ENCODE measurements around the gene TRIM66. TPM values are rescaled to one million over a fixed set of nuclear protein-coding genes. Genes with fewer than 3 reads are reported as not detected.

Gene TRIM66
- total and polyA plus RNA-seq, 2 of the 8 experiments (the other 6 are each of a cell fraction or from before 2014, with no cell fraction given) = 3.1 to 3.5 TPM

DNA sequence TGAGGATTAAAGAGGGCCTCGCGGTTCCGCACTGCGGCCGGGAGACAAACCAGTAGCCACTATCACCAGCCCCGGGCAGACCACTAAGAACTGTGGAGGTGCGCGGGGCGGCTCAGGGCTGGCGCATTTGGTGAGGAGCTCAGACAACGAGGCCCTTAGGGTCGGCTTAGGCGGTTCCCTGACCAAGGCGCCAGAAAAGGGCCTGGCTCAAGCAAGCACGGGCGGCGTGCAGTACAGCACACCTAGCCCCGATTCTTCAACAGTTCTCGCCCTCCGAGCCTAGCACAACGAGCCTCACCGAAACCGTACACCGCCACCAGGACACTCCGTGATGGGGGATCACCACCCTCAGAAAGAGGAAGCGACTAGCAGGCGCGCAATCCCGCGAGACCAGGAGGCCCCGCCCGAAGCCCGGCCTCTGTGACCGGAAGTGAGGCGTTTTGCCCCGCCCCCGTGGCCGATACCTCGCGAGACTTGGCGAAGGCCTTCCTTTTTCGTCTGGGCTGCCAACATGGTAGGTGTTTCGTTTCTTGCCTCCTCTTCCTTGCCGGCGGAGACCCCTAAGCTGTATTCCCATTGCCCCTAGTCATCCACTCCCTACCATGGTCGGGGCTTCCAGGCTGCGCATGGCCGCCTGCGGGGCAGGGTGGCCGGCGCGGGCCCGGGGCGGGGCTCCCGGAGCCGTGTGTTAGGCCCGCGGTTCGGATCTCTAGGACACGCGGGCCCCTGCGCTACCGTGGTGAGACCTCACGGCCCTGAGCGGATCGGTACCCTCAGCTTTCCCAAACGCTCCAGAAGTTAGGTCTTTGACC, at the start of gene TRIM66, which contains the start of gene RPL27A (continued):
- TF ChIP-seq, protein P1, sequence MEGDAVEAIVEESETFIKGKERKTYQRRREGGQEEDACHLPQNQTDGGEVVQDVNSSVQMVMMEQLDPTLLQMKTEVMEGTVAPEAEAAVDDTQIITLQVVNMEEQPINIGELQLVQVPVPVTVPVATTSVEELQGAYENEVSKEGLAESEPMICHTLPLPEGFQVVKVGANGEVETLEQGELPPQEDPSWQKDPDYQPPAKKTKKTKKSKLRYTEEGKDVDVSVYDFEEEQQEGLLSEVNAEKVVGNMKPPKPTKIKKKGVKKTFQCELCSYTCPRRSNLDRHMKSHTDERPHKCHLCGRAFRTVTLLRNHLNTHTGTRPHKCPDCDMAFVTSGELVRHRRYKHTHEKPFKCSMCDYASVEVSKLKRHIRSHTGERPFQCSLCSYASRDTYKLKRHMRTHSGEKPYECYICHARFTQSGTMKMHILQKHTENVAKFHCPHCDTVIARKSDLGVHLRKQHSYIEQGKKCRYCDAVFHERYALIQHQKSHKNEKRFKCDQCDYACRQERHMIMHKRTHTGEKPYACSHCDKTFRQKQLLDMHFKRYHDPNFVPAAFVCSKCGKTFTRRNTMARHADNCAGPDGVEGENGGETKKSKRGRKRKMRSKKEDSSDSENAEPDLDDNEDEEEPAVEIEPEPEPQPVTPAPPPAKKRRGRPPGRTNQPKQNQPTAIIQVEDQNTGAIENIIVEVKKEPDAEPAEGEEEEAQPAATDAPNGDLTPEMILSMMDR (IDR thresholded peaks at IDR 0.05; ENCODE audit: control extremely low read depth in 1 of 3, insufficient read depth in 1 of 3, low read depth in 1 of 3, low read length in 3 of 3) = peak in 1 of 3 experiments; percentile 3; a peak in 1 of 4 replicates
- TF ChIP-seq, protein P2, sequence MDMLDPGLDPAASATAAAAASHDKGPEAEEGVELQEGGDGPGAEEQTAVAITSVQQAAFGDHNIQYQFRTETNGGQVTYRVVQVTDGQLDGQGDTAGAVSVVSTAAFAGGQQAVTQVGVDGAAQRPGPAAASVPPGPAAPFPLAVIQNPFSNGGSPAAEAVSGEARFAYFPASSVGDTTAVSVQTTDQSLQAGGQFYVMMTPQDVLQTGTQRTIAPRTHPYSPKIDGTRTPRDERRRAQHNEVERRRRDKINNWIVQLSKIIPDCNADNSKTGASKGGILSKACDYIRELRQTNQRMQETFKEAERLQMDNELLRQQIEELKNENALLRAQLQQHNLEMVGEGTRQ (IDR thresholded peaks at IDR 0.05; ENCODE audit: low read length) = no peak
- TF ChIP-seq MAFK (IDR thresholded peaks at IDR 0.05; ENCODE audit: low read depth, low read length) (no peak), CTBP2 (IDR thresholded peaks at IDR 0.05; ENCODE audit: borderline replicate concordance, insufficient read depth, insufficient read length, low read length) (no peak), ASH2L (IDR thresholded peaks at IDR 0.05; ENCODE audit: low read length) (peak; percentile 79), SIN3A (conservative IDR thresholded peaks at IDR 0.05 in 1 of 2, IDR thresholded peaks at IDR 0.05 in 1 of 2; ENCODE audit: low read depth in 1 of 2, low read length in 2 of 2) (peak; percentile 26 to 61; a peak in 1 of 4 replicates), BACH1 (IDR thresholded peaks at IDR 0.05; ENCODE audit: low read length) (no peak), FOSL1 (IDR thresholded peaks at IDR 0.05; ENCODE audit: insufficient read depth, low read depth, low read length) (no peak), KDM5A (IDR thresholded peaks at IDR 0.05; ENCODE audit: low read length) (no peak; the same call in 1 of the 2 replicates), SP2 (IDR thresholded peaks at IDR 0.05; ENCODE audit: low read length) (no peak), HDAC2 (IDR thresholded peaks at IDR 0.05; ENCODE audit: borderline replicate concordance in 1 of 2, low read depth in 2 of 2, low read length in 2 of 2) (no peak), PHF8 (conservative IDR thresholded peaks at IDR 0.05; ENCODE audit: low read depth, low read length) (peak; percentile 91), JUN (IDR thresholded peaks at IDR 0.05; ENCODE audit: low read depth, low read length) (no peak), SIRT6 (IDR thresholded peaks at IDR 0.05; ENCODE audit: low read length) (no peak), CREB1 (IDR thresholded peaks at IDR 0.05) (peak; percentile 54), ZNF274 (IDR thresholded peaks at IDR 0.05; ENCODE audit: borderline replicate concordance, extremely low read depth, low read length) (no peak), BRCA1 (IDR thresholded peaks at IDR 0.05; ENCODE audit: low read depth, low read length) (peak; percentile 95), CBX8 (IDR thresholded peaks at IDR 0.05; ENCODE audit: borderline replicate concordance, low read depth, low read length) (no peak), NANOG (IDR thresholded peaks at IDR 0.05; ENCODE audit: insufficient read depth, low read depth, low read length, poor library complexity, severe bottlenecking) (peak; percentile 26)
